Gastrocnemius medialis (tissue), 4 donors: Measurements from ENCODE around the gene RPS6KB1. TPM values are rescaled to one million over a fixed set of nuclear protein-coding genes. Genes with fewer than 3 reads are reported as not detected.

Experiments
- ATAC-seq, 2 donors: fragments of 150-250 bp; one replicate each; pipeline ENCODE4 v1.9.1; 2016
- DNase-seq, 2 donors: peaks; one replicate each; pipeline ENCODE4 v3.0.0-alpha.2; 2019
- H3K27ac ChIP-seq, 4 donors: fragments of 200-600 bp; sonication (generic); 1 replicate in 1 of 4; 2 replicates in 3 of 4; pipeline ENCODE4 v1.5.1; 2016 to 2018; ENCODE audit warnings: mild to moderate bottlenecking in 2 of 4, moderate library complexity in 1 of 4
- H3K27me3 ChIP-seq, 3 donors: fragments of 200-600 bp; sonication (generic) in 2 of 3; 1 replicate in 1 of 3; 2 replicates in 2 of 3; pipeline versions ENCODE4 v1.5.1 to v1.6.0; 2016 to 2019; ENCODE audit warnings: mild to moderate bottlenecking in 1 of 3, moderate library complexity in 1 of 3
- H3K36me3 ChIP-seq, 2 donors: fragments of 200-600 bp; sonication (generic) in 1 of 2; one replicate each; pipeline ENCODE4 v1.5.1; 2017 to 2018
- H3K4me1 ChIP-seq, 2 donors: fragments of 200-600 bp; sonication (generic) in 1 of 2; one replicate each; pipeline ENCODE4 v1.5.1; 2016 to 2017; ENCODE audit warnings: mild to moderate bottlenecking in 2 of 2
- H3K4me3 ChIP-seq, 4 donors: fragments of 200-600 bp; sonication (generic) in 3 of 4; 1 replicate in 1 of 4; 2 replicates in 3 of 4; pipeline ENCODE4 v1.5.1; 2016 to 2019; ENCODE audit warnings: mild to moderate bottlenecking in 2 of 4
- H3K9me3 ChIP-seq, 3 donors: fragments of 200-600 bp; sonication (generic) in 2 of 3; 1 replicate in 1 of 3; 2 replicates in 2 of 3; pipeline ENCODE4 v1.5.1; 2016 to 2019
- POLR2A ChIP-seq, 2 donors: fragments of 450-650 bp; IDR thresholded peaks; one replicate each; pipeline ENCODE4 v1.6.1; 2017; ENCODE audit warnings: antibody characterized with exemption in 2 of 2, mild to moderate bottlenecking in 2 of 2, moderate library complexity in 2 of 2
- in situ Hi-C, 4 donors: fragments of 200-750 bp; cut with MboI; loops; one replicate each; pipeline versions ENCODE4 v1.15.0 to v1.8.0; 2017; ENCODE audit warnings: low sequenced_read_pairs in 4 of 4
- intact Hi-C: fragments of 100-400 bp; cut with DNase I; formaldehyde crosslinking; loops from one replicate; pipeline ENCODE4 v1.15.1; 2023; ENCODE audit warnings: low total_unique reads
- total RNA-seq, 4 donors: library from RNA; depleted of rRNA; stranded (reverse); fragments of >200 nt; gene quantifications; one replicate each; pipeline versions ENCODE4 v1.1.0 to v1.2.3, GENCODE V29; 2016
- TF ChIP-seq, protein P1 (sequence below), 5 experiments: fragments of 450-650 bp in 3 of 5; fragments of 200-600 bp in 2 of 5; sonication (generic) in 2 of 5; IDR thresholded peaks in 4 of 5; conservative IDR thresholded peaks in 1 of 5; 1 replicate in 4 of 5; 2 replicates in 1 of 5; pipeline ENCODE4 v1.5.1; 2016 to 2019; ENCODE audit warnings: antibody characterized with exemption in 5 of 5, mild to moderate bottlenecking in 3 of 5, moderate library complexity in 3 of 5

The RPS6KB1 gene
- total RNA-seq, 4 donors from 2014 or later: 38.4 to 58.4 (median 41.6) TPM

DNA sequence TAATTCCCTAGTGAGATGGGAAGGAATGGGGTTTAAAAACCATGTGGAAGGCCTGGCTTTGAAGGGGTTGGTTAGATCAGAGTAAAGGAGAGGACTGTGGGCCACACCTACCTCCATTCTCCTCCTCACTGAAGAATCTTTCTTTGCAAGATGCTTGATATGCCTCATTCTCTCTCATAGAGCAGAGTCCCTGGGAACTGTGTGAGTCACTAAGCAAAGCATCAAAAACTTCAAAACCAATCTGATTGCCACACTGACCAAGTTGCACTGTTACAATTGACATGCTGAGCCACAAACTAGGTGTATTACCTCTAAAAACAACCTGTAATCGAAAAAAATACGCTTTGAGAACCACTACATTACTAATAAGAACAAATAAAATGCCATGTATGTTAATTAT is 2.2 kb upstream of the RPS6KB1 start:
- TF ChIP-seq, protein P1, sequence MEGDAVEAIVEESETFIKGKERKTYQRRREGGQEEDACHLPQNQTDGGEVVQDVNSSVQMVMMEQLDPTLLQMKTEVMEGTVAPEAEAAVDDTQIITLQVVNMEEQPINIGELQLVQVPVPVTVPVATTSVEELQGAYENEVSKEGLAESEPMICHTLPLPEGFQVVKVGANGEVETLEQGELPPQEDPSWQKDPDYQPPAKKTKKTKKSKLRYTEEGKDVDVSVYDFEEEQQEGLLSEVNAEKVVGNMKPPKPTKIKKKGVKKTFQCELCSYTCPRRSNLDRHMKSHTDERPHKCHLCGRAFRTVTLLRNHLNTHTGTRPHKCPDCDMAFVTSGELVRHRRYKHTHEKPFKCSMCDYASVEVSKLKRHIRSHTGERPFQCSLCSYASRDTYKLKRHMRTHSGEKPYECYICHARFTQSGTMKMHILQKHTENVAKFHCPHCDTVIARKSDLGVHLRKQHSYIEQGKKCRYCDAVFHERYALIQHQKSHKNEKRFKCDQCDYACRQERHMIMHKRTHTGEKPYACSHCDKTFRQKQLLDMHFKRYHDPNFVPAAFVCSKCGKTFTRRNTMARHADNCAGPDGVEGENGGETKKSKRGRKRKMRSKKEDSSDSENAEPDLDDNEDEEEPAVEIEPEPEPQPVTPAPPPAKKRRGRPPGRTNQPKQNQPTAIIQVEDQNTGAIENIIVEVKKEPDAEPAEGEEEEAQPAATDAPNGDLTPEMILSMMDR (IDR thresholded peaks at IDR 0.05 in 4 of 5, conservative IDR thresholded peaks at IDR 0.05 in 1 of 5): no peak
- no peak for TF ChIP-seq POLR2A (IDR thresholded peaks at IDR 0.05)
- peaks cover 28% of the 10 kb centered on the region in 2 donors for H3K4me1 ChIP-seq
- H3K27me3 ChIP-seq: no peaks in the 10 kb centered on the region
- H3K27ac ChIP-seq: no peak overlapping the region
- intact Hi-C loops (loop anchor here (5.0 kb wide), 1 partner anchor 273 kb away; the partner anchor contains the start of gene CLTC), in situ Hi-C loops (no loop called here)
- H3K4me3 ChIP-seq: no peak overlapping the region
- H3K36me3 ChIP-seq: peaks cover 0 to 24% of the 10 kb centered on the region in 2 donors
- no peaks in the 10 kb centered on the region for H3K9me3 ChIP-seq
- no peak for ATAC-seq
- DNase-seq: no peak

DNA sequence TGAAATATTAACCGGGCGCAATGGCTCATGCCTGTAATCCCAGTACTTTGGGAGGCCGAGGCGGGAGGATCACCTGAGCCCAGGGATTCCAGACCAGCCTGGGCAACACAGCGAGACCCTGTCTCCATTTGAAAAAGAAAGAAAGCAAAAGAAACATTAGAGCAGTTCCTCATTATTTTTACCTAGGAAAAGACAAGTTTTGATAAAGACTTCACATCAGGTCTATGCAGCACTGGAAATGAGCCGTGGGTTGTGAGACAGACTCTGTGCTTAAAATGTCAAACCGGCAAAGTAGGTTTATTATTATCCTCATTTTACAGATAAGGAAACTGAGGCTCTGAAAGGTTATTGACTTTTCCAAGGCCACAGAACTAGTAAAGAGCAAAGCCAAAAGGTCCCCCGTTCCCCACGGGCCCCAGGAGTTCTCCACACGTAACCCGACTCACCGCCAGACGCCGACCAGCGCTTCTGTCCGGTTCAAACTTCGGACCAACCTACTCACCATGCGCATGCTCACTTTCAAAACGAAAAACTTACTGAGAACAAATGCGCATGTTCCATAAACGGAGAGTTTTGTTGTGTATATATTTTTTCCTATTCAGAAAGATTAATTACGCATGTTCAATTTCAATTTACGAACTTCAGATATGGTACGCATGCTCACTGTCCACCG is 534 bp upstream of the RPS6KB1 start:
- peak; percentile 73 to 76 for ATAC-seq
- TF ChIP-seq, protein P1 (IDR thresholded peaks at IDR 0.05 in 4 of 5, conservative IDR thresholded peaks at IDR 0.05 in 1 of 5): peak in 1 of 5 experiments; percentile 18
- TF ChIP-seq POLR2A (IDR thresholded peaks at IDR 0.05): no peak
- intact Hi-C loops (loop anchor here (5.0 kb wide), 1 partner anchor 275 kb away; the partner anchor contains the start of gene CLTC), in situ Hi-C loops (no loop called here)
- Histone ChIP-seq H3K36me3 (peaks cover 0 to 18% of the 10 kb centered on the region in 2 donors), H3K27me3 (no peaks in the 10 kb centered on the region), H3K9me3 (no peaks in the 10 kb centered on the region), H3K27ac (peak overlapping the region; percentile 95 to 98 (median 98)), H3K4me3 (peak overlapping the region; percentile 57 to 97 (median 95)), H3K4me1 (peaks cover 32 to 37% of the 10 kb centered on the region in 2 donors)
- DNase-seq: no peak

DNA sequence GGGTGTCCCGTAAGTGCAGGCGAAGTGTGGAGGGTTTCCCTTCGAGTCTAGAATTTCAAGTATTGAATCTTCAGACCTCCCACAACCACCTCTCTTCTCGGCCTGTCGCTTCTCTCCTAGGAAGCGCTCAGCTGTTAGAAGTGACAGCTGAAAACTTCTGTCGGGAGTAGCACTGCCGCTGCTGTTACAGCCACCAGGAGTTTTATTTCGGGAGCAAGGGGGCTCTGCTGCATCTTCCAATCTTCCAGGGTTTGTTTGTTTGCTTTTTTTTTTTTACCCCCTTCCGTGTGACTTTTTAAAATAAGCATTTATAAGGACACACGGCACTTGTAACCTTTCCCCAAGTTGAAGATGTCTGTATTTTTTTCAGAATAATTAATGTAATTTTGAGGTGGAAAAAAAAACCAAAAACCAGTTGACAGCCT is 767 bp downstream of the RPS6KB1 start:
- Histone ChIP-seq H3K4me3 (peak overlapping the region; percentile 94 to 99 (median 96)), H3K27ac (peak overlapping the region; percentile 95 to 98 (median 98)), H3K27me3 (no peaks in the 10 kb centered on the region), H3K36me3 (peaks cover 0 to 9% of the 10 kb centered on the region in 2 donors), H3K4me1 (peaks cover 36 to 43% of the 10 kb centered on the region in 2 donors), H3K9me3 (no peaks in the 10 kb centered on the region)
- DNase-seq: peak; percentile 4 to 22
- peak; percentile 18 to 26 for ATAC-seq
- in situ Hi-C loops (no loop called here), intact Hi-C loops (loop anchor here (1.0 to 5.0 kb wide), 2 partner anchors 71 to 276 kb away; partner anchors contain the start of genes CLTC and RNFT1)
- no peak for TF ChIP-seq POLR2A (IDR thresholded peaks at IDR 0.05)
- TF ChIP-seq, protein P1 (IDR thresholded peaks at IDR 0.05 in 4 of 5, conservative IDR thresholded peaks at IDR 0.05 in 1 of 5): peak in 1 of 5 experiments; percentile 21

DNA sequence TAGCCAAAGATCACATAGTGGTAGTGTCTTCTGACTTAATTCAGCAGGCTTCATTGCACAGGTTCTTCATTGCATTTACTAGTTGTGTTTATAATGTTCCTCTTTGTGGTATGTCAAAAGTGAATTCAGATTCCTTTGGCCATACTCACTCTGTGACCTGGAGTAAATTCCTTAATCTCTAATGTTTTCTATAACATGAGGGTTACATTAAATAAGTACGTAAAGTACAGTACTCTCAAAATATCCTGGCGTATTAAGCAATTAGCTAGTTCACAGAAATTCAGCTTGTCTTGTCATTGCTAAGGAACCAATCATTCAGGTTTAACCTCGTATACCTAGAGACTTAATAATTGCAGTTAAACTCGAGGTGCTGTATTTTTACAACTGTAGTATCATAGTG is 4.2 kb downstream of the RPS6KB1 start:
- Histone ChIP-seq H3K27me3 (no peaks in the 10 kb centered on the region), H3K9me3 (no peaks in the 10 kb centered on the region), H3K36me3 (no peaks in the 10 kb centered on the region), H3K27ac (no peak overlapping the region), H3K4me1 (peaks cover 33 to 39% of the 10 kb centered on the region in 2 donors), H3K4me3 (no peak overlapping the region)
- ATAC-seq (no peak), DNase-seq (no peak)
- intact Hi-C loops: no loop called here
- TF ChIP-seq, protein P1 (IDR thresholded peaks at IDR 0.05 in 4 of 5, conservative IDR thresholded peaks at IDR 0.05 in 1 of 5): no peak
- in situ Hi-C loops: no loop called here
